ENCODE results near the gene MPHOSPH9.
A peak's percentile ranks its signal among the peaks of the same experiment; 100 is the strongest.

DNA sequence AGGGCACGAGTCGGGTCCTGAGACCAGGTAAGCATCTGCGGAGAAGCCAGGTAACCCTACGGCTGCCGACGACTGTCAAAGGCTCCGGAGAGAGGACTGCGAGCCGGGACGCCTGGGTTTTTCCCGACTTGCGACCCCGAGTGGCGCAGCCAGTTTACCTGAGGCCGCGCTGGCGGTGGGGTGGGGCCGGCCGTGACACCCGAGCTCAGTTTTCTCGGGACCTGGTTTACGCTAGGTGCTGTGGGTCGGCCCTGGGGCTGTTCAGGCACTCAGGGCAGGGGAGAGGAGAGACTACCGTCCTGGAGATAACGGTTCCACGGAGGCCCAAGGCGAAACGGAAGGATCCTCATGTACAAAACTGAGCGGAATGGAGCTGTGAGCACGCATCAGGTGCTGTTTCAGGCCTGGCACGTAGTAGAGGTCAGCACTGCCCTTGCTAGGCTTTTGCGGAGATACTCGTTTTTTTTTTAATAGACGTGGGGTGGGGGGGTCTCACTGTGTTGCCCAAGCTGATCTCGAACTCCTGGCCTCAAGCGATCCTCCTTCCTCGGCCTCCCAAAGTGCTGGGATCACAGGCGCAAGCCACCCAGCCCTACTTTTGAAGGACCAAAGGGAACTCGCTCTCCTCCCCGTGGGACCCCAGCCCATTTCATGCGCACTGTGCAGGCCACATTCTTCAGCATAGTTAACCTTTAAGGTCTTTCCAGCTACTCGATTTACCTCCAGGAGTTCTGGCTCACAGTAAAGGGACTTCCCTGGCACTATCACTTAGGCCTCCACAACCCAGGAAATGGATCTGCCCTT is 766 bp upstream of the MPHOSPH9 start:
- TF ChIP-seq, protein P1, sequence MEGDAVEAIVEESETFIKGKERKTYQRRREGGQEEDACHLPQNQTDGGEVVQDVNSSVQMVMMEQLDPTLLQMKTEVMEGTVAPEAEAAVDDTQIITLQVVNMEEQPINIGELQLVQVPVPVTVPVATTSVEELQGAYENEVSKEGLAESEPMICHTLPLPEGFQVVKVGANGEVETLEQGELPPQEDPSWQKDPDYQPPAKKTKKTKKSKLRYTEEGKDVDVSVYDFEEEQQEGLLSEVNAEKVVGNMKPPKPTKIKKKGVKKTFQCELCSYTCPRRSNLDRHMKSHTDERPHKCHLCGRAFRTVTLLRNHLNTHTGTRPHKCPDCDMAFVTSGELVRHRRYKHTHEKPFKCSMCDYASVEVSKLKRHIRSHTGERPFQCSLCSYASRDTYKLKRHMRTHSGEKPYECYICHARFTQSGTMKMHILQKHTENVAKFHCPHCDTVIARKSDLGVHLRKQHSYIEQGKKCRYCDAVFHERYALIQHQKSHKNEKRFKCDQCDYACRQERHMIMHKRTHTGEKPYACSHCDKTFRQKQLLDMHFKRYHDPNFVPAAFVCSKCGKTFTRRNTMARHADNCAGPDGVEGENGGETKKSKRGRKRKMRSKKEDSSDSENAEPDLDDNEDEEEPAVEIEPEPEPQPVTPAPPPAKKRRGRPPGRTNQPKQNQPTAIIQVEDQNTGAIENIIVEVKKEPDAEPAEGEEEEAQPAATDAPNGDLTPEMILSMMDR (IDR thresholded peaks at IDR 0.05): no peak
- TF ChIP-seq POLR2AphosphoS5 (IDR thresholded peaks at IDR 0.05): peak in 1 of 3 donors; percentile 12
- no peak for TF ChIP-seq POLR2A (IDR thresholded peaks at IDR 0.05)

Data from suprapubic skin (tissue), 4 donors.